Progenitor cell of endocrine pancreas (in vitro differentiated cells): ENCODE results near the gene EXD1. TPM values are rescaled to one million over a fixed set of nuclear protein-coding genes. Genes with fewer than 3 reads are reported as not detected.

Source experiments
- DNase-seq: peaks from one replicate; pipeline ENCODE4 v3.0.0; 2021; ENCODE audit warnings: low spot score; ENCODE audit not compliant: unreplicated experiment
- H3K27ac Mint-ChIP-seq: 2 replicates; pipeline ENCODE4 v1.8.0; 2021; ENCODE audit warnings: mild to moderate bottlenecking, moderate library complexity, mixed read lengths
- H3K27me3 Mint-ChIP-seq: 2 replicates; pipeline ENCODE4 v1.8.0; 2021; ENCODE audit warnings: mixed read lengths
- H3K36me3 Mint-ChIP-seq: 2 replicates; pipeline ENCODE4 v1.8.0; 2022; ENCODE audit warnings: mixed read lengths; ENCODE audit not compliant: insufficient read depth
- H3K4me1 Mint-ChIP-seq: 2 replicates; pipeline ENCODE4 v1.8.0; 2021; ENCODE audit warnings: low read depth, mixed read lengths
- H3K4me3 Mint-ChIP-seq: 2 replicates; pipeline ENCODE4 v1.8.0; 2021; ENCODE audit warnings: low read depth, mild to moderate bottlenecking, moderate library complexity, mixed read lengths
- H3K9me3 Mint-ChIP-seq: 2 replicates; pipeline ENCODE4 v1.8.0; 2021; ENCODE audit warnings: low read depth, mixed read lengths
- CTCF ChIP-seq: fragments of 200-600 bp; sonication (generic); IDR thresholded peaks from one replicate; pipeline ENCODE4 v1.5.0; 2021; ENCODE audit warnings: antibody characterized with exemption, mild to moderate bottlenecking; ENCODE audit not compliant: unreplicated experiment
- total RNA-seq: library from RNA; stranded (reverse); gene quantifications from 2 replicates; pipeline ENCODE4 v1.2.1, GENCODE V29; 2021

Gene EXD1
- total RNA-seq, 1 donor from 2014 or later: not detected

GRCh38 chr15:41231422-41232226 lies 1.1 kb upstream of the EXD1 start:
- Mint-ChIP-seq H3K4me3 (peak overlapping the region; percentile 91), H3K36me3 (no peaks in the 10 kb centered on the region), H3K4me1 (peaks cover 13% of the 10 kb centered on the region), H3K27ac (peak overlapping the region; percentile 92), H3K27me3 (no peaks in the 10 kb centered on the region), H3K9me3 (no peaks in the 10 kb centered on the region)
- no peak for DNase-seq
- no peak for TF ChIP-seq CTCF

- TF ChIP-seq CTCF: no peak
- Mint-ChIP-seq H3K4me3 (peak overlapping the region; percentile 91), H3K4me1 (peaks cover 13% of the 10 kb centered on the region), H3K36me3 (no peaks in the 10 kb centered on the region), H3K27ac (peak overlapping the region; percentile 92), H3K27me3 (no peaks in the 10 kb centered on the region), H3K9me3 (no peaks in the 10 kb centered on the region)
- DNase-seq: no peak
These were observed 260 bp downstream of the EXD1 start for GRCh38 chr15:41230345-41230649.

- H3K36me3 Mint-ChIP-seq: no peaks in the 10 kb centered on the region
- H3K9me3 Mint-ChIP-seq: no peaks in the 10 kb centered on the region
- TF ChIP-seq CTCF: no peak
- DNase-seq: no peak
- H3K27me3 Mint-ChIP-seq: peaks cover 7% of the 10 kb centered on the region
- no peak overlapping the region for H3K27ac Mint-ChIP-seq
- H3K4me1 Mint-ChIP-seq: no peaks in the 10 kb centered on the region
- no peak overlapping the region for H3K4me3 Mint-ChIP-seq
These were observed 11.2 kb downstream of the EXD1 start for GRCh38 chr15:41219381-41219780.

GRCh38 chr15:41218851-41219250 lies 11.7 kb downstream of the EXD1 start:
- Mint-ChIP-seq H3K4me3 (no peak overlapping the region), H3K27ac (no peak overlapping the region), H3K27me3 (peaks cover 7% of the 10 kb centered on the region), H3K9me3 (no peaks in the 10 kb centered on the region), H3K36me3 (no peaks in the 10 kb centered on the region), H3K4me1 (no peaks in the 10 kb centered on the region)
- TF ChIP-seq CTCF: no peak
- DNase-seq: no peak

- no peak for TF ChIP-seq CTCF
- Mint-ChIP-seq H3K9me3 (no peaks in the 10 kb centered on the region), H3K27me3 (peaks cover 7% of the 10 kb centered on the region), H3K27ac (no peak overlapping the region), H3K4me3 (no peak overlapping the region), H3K4me1 (no peaks in the 10 kb centered on the region), H3K36me3 (no peaks in the 10 kb centered on the region)
- no peak for DNase-seq
These were observed 14.8 kb downstream of the EXD1 start for GRCh38 chr15:41215708-41216107.
